Measurements from ENCODE around the gene ALK.

ALK gene

GRCh38 chr2:29269765-29270109, 651.6 kb downstream of the ALK start:
- Histone ChIP-seq H3K9ac (ENCODE audit: insufficient read length, low read depth) (no peak overlapping the region), H3K27me3 (ENCODE audit: insufficient read depth, insufficient read length) (no peaks in the 10 kb centered on the region), H3K36me3 (ENCODE audit: insufficient read depth, insufficient read length, low read length) (no peaks in the 10 kb centered on the region), H3K4me3 (ENCODE audit: insufficient read length, low read depth) (no peak overlapping the region), H3K9me3 (ENCODE audit: insufficient read depth, low read length) (no peaks in the 10 kb centered on the region), H3K4me1 (ENCODE audit: insufficient read depth, insufficient read length) (peaks cover 5% of the 10 kb centered on the region)
- no peak for DNase-seq (ENCODE audit: low read depth, low spot score)
- TF ChIP-seq YY1 (IDR thresholded peaks at IDR 0.05; ENCODE audit: insufficient read depth, insufficient read length) (no peak), ZNF274 (IDR thresholded peaks at IDR 0.05; ENCODE audit: low read depth, low read length) (no peak), SUZ12 (IDR thresholded peaks at IDR 0.05; ENCODE audit: extremely low read depth, insufficient read depth, insufficient read length) (no peak)

GRCh38 chr2:29269095-29269764, 652.2 kb downstream of the ALK start:
- DNase-seq (ENCODE audit: low read depth, low spot score), result no peak
- Histone ChIP-seq H3K9me3 (ENCODE audit: insufficient read depth, low read length) (no peaks in the 10 kb centered on the region), H3K4me3 (ENCODE audit: insufficient read length, low read depth) (no peak overlapping the region), H3K36me3 (ENCODE audit: insufficient read depth, insufficient read length, low read length) (no peaks in the 10 kb centered on the region), H3K4me1 (ENCODE audit: insufficient read depth, insufficient read length) (peaks cover 5% of the 10 kb centered on the region), H3K27me3 (ENCODE audit: insufficient read depth, insufficient read length) (no peaks in the 10 kb centered on the region), H3K9ac (ENCODE audit: insufficient read length, low read depth) (no peak overlapping the region)
- TF ChIP-seq ZNF274 (IDR thresholded peaks at IDR 0.05; ENCODE audit: low read depth, low read length) (no peak), YY1 (IDR thresholded peaks at IDR 0.05; ENCODE audit: insufficient read depth, insufficient read length) (no peak), SUZ12 (IDR thresholded peaks at IDR 0.05; ENCODE audit: extremely low read depth, insufficient read depth, insufficient read length) (no peak)

- Histone ChIP-seq H3K36me3 (ENCODE audit: insufficient read depth, insufficient read length, low read length) (no peaks in the 10 kb centered on the region), H3K9me3 (ENCODE audit: insufficient read depth, low read length) (no peaks in the 10 kb centered on the region), H3K4me3 (ENCODE audit: insufficient read length, low read depth) (no peak overlapping the region), H3K27me3 (ENCODE audit: insufficient read depth, insufficient read length) (no peaks in the 10 kb centered on the region), H3K4me1 (ENCODE audit: insufficient read depth, insufficient read length) (peaks cover 2% of the 10 kb centered on the region), H3K9ac (ENCODE audit: insufficient read length, low read depth) (no peak overlapping the region)
- TF ChIP-seq ZNF274 (IDR thresholded peaks at IDR 0.05; ENCODE audit: low read depth, low read length) (no peak), YY1 (IDR thresholded peaks at IDR 0.05; ENCODE audit: insufficient read depth, insufficient read length) (no peak)
- DNase-seq (ENCODE audit: low read depth, low spot score), result no peak
Measured at GRCh38 chr2:29267720-29268119, 653.7 kb downstream of the ALK start.

GRCh38 chr2:29263886-29264285, 657.5 kb downstream of the ALK start:
- no peak for TF ChIP-seq ZNF274 (IDR thresholded peaks at IDR 0.05; ENCODE audit: low read depth, low read length)
- TF ChIP-seq SUZ12 (IDR thresholded peaks at IDR 0.05; ENCODE audit: extremely low read depth, insufficient read depth, insufficient read length), result no peak
- no peak for TF ChIP-seq YY1 (IDR thresholded peaks at IDR 0.05; ENCODE audit: insufficient read depth, insufficient read length)
- Histone ChIP-seq H3K27me3 (ENCODE audit: insufficient read depth, insufficient read length) (no peaks in the 10 kb centered on the region), H3K9me3 (ENCODE audit: insufficient read depth, low read length) (no peaks in the 10 kb centered on the region), H3K9ac (ENCODE audit: insufficient read length, low read depth) (no peak overlapping the region), H3K4me3 (ENCODE audit: insufficient read length, low read depth) (no peak overlapping the region), H3K36me3 (ENCODE audit: insufficient read depth, insufficient read length, low read length) (no peaks in the 10 kb centered on the region), H3K4me1 (ENCODE audit: insufficient read depth, insufficient read length) (no peaks in the 10 kb centered on the region)
- DNase-seq (ENCODE audit: low read depth, low spot score), result no peak

GRCh38 chr2:29262681-29263260, 658.6 kb downstream of the ALK start:
- no peak for DNase-seq (ENCODE audit: low read depth, low spot score)
- Histone ChIP-seq H3K9me3 (ENCODE audit: insufficient read depth, low read length) (no peaks in the 10 kb centered on the region), H3K9ac (ENCODE audit: insufficient read length, low read depth) (no peak overlapping the region), H3K4me1 (ENCODE audit: insufficient read depth, insufficient read length) (no peaks in the 10 kb centered on the region), H3K27me3 (ENCODE audit: insufficient read depth, insufficient read length) (no peaks in the 10 kb centered on the region), H3K36me3 (ENCODE audit: insufficient read depth, insufficient read length, low read length) (no peaks in the 10 kb centered on the region), H3K4me3 (ENCODE audit: insufficient read length, low read depth) (no peak overlapping the region)
- TF ChIP-seq YY1 (IDR thresholded peaks at IDR 0.05; ENCODE audit: insufficient read depth, insufficient read length) (no peak), ZNF274 (IDR thresholded peaks at IDR 0.05; ENCODE audit: low read depth, low read length) (no peak), SUZ12 (IDR thresholded peaks at IDR 0.05; ENCODE audit: extremely low read depth, insufficient read depth, insufficient read length) (no peak)

- TF ChIP-seq SUZ12 (IDR thresholded peaks at IDR 0.05; ENCODE audit: extremely low read depth, insufficient read depth, insufficient read length) (no peak), YY1 (IDR thresholded peaks at IDR 0.05; ENCODE audit: insufficient read depth, insufficient read length) (no peak), ZNF274 (IDR thresholded peaks at IDR 0.05; ENCODE audit: low read depth, low read length) (no peak)
- Histone ChIP-seq H3K9ac (ENCODE audit: insufficient read length, low read depth) (no peak overlapping the region), H3K4me3 (ENCODE audit: insufficient read length, low read depth) (no peak overlapping the region), H3K36me3 (ENCODE audit: insufficient read depth, insufficient read length, low read length) (no peaks in the 10 kb centered on the region), H3K27me3 (ENCODE audit: insufficient read depth, insufficient read length) (no peaks in the 10 kb centered on the region), H3K4me1 (ENCODE audit: insufficient read depth, insufficient read length) (no peaks in the 10 kb centered on the region), H3K9me3 (ENCODE audit: insufficient read depth, low read length) (no peaks in the 10 kb centered on the region)
- DNase-seq (ENCODE audit: low read depth, low spot score), result no peak
Measured at GRCh38 chr2:29261003-29261402, 660.4 kb downstream of the ALK start.

- Histone ChIP-seq H3K4me3 (ENCODE audit: insufficient read length, low read depth) (no peak overlapping the region), H3K27me3 (ENCODE audit: insufficient read depth, insufficient read length) (no peaks in the 10 kb centered on the region), H3K9ac (ENCODE audit: insufficient read length, low read depth) (no peak overlapping the region), H3K9me3 (ENCODE audit: insufficient read depth, low read length) (no peaks in the 10 kb centered on the region), H3K4me1 (ENCODE audit: insufficient read depth, insufficient read length) (no peaks in the 10 kb centered on the region), H3K36me3 (ENCODE audit: insufficient read depth, insufficient read length, low read length) (no peaks in the 10 kb centered on the region)
- TF ChIP-seq SUZ12 (IDR thresholded peaks at IDR 0.05; ENCODE audit: extremely low read depth, insufficient read depth, insufficient read length), result no peak
- TF ChIP-seq YY1 (IDR thresholded peaks at IDR 0.05; ENCODE audit: insufficient read depth, insufficient read length), result no peak
- TF ChIP-seq ZNF274 (IDR thresholded peaks at IDR 0.05; ENCODE audit: low read depth, low read length), result no peak
- no peak for DNase-seq (ENCODE audit: low read depth, low spot score)
Measured at GRCh38 chr2:29260142-29260772, 661.1 kb downstream of the ALK start.

All from NT2/D1 (cell line).